Measurements from ENCODE around the gene DGKG.

Gene DGKG

DNA sequence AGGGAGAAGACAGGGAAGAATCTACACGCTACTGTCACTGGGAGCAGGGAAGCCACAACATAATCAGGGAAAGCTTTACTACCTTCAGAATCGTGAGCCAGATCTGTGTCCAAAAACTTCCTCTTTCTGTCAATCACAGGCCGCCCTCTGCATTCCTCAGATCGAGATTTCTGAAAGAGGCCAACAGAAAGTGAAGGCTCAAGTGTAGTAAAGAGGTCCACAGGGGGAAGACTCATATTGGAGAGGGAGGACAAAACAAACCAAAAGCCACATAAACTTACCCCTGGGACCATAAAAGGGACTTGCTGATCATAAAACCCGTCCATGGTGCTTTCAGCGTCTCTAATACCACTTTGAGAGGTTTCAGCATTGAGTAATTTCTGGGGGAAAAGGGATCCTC, 256.5 kb downstream of the DGKG start:
- H3K4me3 ChIP-seq (ENCODE audit: low read length), result no peak overlapping the region
- no peak overlapping the region for H3K4me2 ChIP-seq (ENCODE audit: low read length)
- H3K36me3 ChIP-seq (ENCODE audit: insufficient read depth, low read length), result peaks cover 13% of the 10 kb centered on the region
- no peaks in the 10 kb centered on the region for H3K9me3 ChIP-seq (replicated peaks; ENCODE audit: low read length)
- H3K27me3 ChIP-seq (ENCODE audit: control insufficient read depth, insufficient read depth, low read length), result no peaks in the 10 kb centered on the region
- H3K9ac ChIP-seq (ENCODE audit: low read depth, low read length), result no peak overlapping the region
- peaks cover 29% of the 10 kb centered on the region for H3K4me1 ChIP-seq (ENCODE audit: control insufficient read depth, insufficient read depth, low read length)

DNA sequence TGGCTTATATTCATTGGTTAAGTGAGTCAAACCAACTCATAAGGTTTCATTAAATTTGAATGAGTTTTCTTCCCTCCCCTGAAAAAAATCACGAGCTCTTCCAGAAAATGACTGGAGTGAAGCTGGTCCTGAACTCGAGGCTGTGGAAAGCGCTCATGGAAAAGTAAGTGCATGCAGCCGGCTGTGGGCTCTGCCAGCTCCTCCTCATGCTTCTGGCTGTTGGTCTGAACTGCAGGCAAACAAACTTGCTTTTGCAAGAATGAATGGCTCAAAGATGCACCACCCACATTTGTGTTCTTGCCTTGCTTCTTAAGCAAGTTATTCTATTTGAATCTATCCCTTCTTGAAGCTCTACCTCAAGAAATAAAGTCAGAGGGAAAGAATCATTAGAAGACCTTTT, 259.3 kb downstream of the DGKG start:
- Histone ChIP-seq H3K4me2 (ENCODE audit: low read length) (no peak overlapping the region), H3K27me3 (ENCODE audit: control insufficient read depth, insufficient read depth, low read length) (no peaks in the 10 kb centered on the region), H3K4me1 (ENCODE audit: control insufficient read depth, insufficient read depth, low read length) (peaks cover 41% of the 10 kb centered on the region), H3K36me3 (ENCODE audit: insufficient read depth, low read length) (peaks cover 13% of the 10 kb centered on the region), H3K9me3 (replicated peaks; ENCODE audit: low read length) (no peaks in the 10 kb centered on the region), H3K9ac (ENCODE audit: low read depth, low read length) (no peak overlapping the region), H3K4me3 (ENCODE audit: low read length) (no peak overlapping the region)

GRCh38 chr3:186100398-186100797, 261.6 kb downstream of the DGKG start:
- H3K4me3 ChIP-seq (ENCODE audit: low read length), result no peak overlapping the region
- H3K36me3 ChIP-seq (ENCODE audit: insufficient read depth, low read length), result peaks cover 10% of the 10 kb centered on the region
- H3K4me2 ChIP-seq (ENCODE audit: low read length), result no peak overlapping the region
- no peaks in the 10 kb centered on the region for H3K9me3 ChIP-seq (replicated peaks; ENCODE audit: low read length)
- peaks cover 39% of the 10 kb centered on the region for H3K4me1 ChIP-seq (ENCODE audit: control insufficient read depth, insufficient read depth, low read length)
- no peaks in the 10 kb centered on the region for H3K27me3 ChIP-seq (ENCODE audit: control insufficient read depth, insufficient read depth, low read length)
- no peak overlapping the region for H3K9ac ChIP-seq (ENCODE audit: low read depth, low read length)

DNA sequence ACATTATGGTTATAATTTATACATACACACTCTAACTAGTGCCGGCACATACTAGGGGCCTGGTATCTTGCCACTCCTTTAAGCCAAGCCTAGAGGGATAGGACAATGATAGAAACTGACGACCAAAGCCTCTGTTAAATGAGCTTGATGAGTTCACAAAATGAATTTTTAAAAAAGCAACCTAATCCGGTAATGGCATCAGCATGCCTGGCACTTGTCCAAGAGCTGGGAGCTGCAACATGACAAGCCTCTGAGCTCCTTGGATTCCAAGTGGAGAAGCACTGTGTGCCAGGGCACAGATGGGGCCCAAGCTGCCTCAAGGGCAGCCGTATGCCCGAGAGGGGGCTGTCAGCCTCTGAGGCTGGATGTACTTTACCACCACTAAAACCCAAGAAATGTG, 262.9 kb downstream of the DGKG start:
- H3K4me1 ChIP-seq (ENCODE audit: control insufficient read depth, insufficient read depth, low read length), result peaks cover 36% of the 10 kb centered on the region
- H3K4me2 ChIP-seq (ENCODE audit: low read length), result peak overlapping the region; percentile 21
- H3K9ac ChIP-seq (ENCODE audit: low read depth, low read length), result no peak overlapping the region
- no peak overlapping the region for H3K4me3 ChIP-seq (ENCODE audit: low read length)
- no peaks in the 10 kb centered on the region for H3K9me3 ChIP-seq (replicated peaks; ENCODE audit: low read length)
- peaks cover 11% of the 10 kb centered on the region for H3K36me3 ChIP-seq (ENCODE audit: insufficient read depth, low read length)
- no peaks in the 10 kb centered on the region for H3K27me3 ChIP-seq (ENCODE audit: control insufficient read depth, insufficient read depth, low read length)

- H3K9me3 ChIP-seq (replicated peaks; ENCODE audit: low read length), result no peaks in the 10 kb centered on the region
- H3K27me3 ChIP-seq (ENCODE audit: control insufficient read depth, insufficient read depth, low read length), result no peaks in the 10 kb centered on the region
- no peak overlapping the region for H3K9ac ChIP-seq (ENCODE audit: low read depth, low read length)
- H3K4me1 ChIP-seq (ENCODE audit: control insufficient read depth, insufficient read depth, low read length), result peaks cover 32% of the 10 kb centered on the region
- peaks cover 13% of the 10 kb centered on the region for H3K36me3 ChIP-seq (ENCODE audit: insufficient read depth, low read length)
- H3K4me2 ChIP-seq (ENCODE audit: low read length), result peak overlapping the region; percentile 21
- H3K4me3 ChIP-seq (ENCODE audit: low read length), result no peak overlapping the region
Measured at GRCh38 chr3:186098740-186099139, 263.3 kb downstream of the DGKG start.

- Histone ChIP-seq H3K27me3 (ENCODE audit: control insufficient read depth, insufficient read depth, low read length) (no peaks in the 10 kb centered on the region), H3K36me3 (ENCODE audit: insufficient read depth, low read length) (peaks cover 15% of the 10 kb centered on the region), H3K4me2 (ENCODE audit: low read length) (peak overlapping the region; percentile 79), H3K4me3 (ENCODE audit: low read length) (peak overlapping the region; percentile 60), H3K4me1 (ENCODE audit: control insufficient read depth, insufficient read depth, low read length) (peaks cover 27% of the 10 kb centered on the region), H3K9ac (ENCODE audit: low read depth, low read length) (peak overlapping the region; percentile 13), H3K9me3 (replicated peaks; ENCODE audit: low read length) (no peaks in the 10 kb centered on the region)
Measured at GRCh38 chr3:186097663-186098451, 264.2 kb downstream of the DGKG start.

DNA sequence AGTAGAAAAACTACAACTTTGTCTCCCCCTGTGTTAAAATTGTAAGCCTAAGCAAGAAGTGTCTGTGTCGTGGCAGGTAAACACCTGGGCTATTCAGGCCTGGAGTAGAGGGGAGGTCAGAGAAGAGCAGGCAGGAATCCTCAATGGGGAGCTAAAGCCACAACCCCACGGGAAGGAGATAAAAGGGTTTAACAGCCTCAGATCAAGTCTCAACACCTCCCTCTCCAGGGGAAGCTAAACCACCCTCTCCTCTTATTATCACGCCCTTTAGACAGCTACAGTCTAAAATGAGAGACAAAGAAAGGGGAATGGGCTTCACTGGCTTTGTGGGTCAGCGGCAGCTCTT, 264.7 kb downstream of the DGKG start:
- Histone ChIP-seq H3K27me3 (ENCODE audit: control insufficient read depth, insufficient read depth, low read length) (no peaks in the 10 kb centered on the region), H3K36me3 (ENCODE audit: insufficient read depth, low read length) (peaks cover 17% of the 10 kb centered on the region), H3K4me1 (ENCODE audit: control insufficient read depth, insufficient read depth, low read length) (peaks cover 27% of the 10 kb centered on the region), H3K4me3 (ENCODE audit: low read length) (no peak overlapping the region), H3K9ac (ENCODE audit: low read depth, low read length) (peak overlapping the region; percentile 6), H3K4me2 (ENCODE audit: low read length) (peak overlapping the region; percentile 79), H3K9me3 (replicated peaks; ENCODE audit: low read length) (no peaks in the 10 kb centered on the region)
